NCI-H2171 (cell line): ENCODE data around the gene BACH2.

ENCODE experiments used
- DNase-seq: peaks from one replicate; lab custom pipeline; 2025; lab: John Stamatoyannopoulos, UW

The BACH2 gene

DNA sequence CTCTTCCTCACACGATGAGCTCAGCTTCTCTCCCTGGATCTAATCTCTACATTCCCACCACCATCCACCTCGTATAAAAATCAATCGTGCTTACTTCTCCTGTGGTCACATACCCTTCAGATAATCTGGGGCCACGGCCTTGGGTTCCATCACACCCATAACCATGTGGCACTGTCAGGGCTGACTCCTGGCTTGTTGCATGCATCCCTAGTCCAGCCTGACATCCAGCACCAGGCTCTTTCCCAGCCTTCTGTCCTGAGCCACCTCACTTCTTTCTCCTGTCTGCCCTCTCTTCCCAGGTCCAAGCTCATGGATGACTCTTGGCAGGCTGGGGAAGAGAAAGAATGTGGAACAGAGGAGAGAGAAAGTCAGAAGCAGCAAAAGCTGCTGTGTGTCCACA, 199.8 kb downstream of the BACH2 start:
- DNase-seq = no peak

DNA sequence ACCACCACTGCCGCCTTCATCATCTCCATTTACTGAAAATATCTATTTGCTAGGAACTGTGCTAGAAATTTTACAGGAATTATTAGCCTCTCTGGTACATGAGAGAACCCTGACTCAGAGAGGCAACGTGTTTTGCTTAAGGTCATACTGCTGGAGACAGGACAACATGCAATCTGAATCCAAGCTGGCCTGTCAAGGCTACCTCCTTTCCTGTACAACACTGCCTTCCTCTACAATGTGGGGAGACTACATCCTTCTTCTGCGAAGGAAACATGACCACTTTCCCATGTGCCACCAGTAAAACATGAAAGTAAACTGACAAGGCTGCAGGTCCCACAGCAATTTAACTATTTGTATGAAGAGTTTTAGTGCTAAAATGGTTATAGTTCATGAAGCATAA, 200.9 kb downstream of the BACH2 start:
- no peak for DNase-seq

DNA sequence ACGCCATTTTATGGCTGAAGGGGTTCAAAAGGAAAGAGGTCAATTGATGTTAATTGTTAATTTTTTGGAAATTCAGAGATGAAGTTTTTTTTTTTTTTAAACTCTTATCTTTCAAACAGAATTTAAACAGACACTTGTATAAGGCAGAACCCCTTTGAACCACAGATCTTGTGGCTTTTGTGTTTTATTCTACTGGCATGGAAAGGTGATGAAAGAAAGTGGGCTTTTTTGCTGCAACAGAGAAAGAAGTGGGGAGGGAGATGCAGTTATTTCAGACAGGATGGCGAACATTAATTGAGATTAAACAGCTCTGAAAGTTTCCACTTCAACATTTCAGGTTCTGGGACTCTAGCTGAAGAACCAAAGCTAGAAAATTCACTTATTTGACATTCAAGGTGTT, 201.5 kb downstream of the BACH2 start:
- DNase-seq = no peak

DNA sequence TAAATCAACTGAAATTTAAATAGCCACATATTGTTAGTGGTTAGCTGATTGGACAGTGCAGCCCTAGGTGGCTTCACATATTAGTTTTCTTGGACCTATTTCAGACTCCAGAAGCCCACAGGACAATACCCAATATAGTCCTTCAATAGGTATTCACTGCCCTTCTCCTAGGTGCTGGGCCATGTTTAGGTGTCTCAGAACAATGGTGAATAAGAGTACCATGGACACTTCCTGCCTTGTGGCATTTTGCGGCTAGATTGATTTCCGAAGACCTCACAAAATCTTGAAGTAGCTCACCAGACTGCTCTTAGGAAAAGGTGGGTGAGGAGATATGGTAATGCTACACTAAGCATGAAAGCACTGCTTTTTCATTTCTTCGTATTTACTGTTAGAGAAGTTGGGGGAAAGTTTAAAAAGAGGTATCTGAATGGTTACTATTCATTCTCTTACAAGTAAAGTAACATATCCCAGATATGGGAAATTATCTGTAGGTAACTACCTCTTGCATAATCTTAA, 203.0 kb downstream of the BACH2 start:
- no peak for DNase-seq

DNA sequence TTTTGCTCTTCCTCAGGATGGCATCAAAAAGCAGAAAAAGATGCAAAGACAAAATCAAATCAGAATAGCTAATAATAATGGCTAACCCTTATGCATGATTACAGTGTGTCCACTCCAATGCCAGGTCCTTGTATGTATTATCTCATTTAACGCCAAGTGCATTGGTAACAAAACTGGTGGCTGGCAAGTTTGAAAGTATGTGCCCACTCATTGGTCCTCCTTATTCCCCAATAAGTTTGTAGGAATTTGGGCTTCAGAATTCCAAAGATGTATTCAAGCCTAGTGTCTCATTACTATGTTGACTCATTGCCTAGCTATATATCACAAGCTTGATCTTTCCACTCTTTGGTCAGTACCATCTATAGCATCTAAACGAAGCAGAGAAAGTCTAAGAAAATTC, 205.8 kb downstream of the BACH2 start:
- DNase-seq = no peak

DNA sequence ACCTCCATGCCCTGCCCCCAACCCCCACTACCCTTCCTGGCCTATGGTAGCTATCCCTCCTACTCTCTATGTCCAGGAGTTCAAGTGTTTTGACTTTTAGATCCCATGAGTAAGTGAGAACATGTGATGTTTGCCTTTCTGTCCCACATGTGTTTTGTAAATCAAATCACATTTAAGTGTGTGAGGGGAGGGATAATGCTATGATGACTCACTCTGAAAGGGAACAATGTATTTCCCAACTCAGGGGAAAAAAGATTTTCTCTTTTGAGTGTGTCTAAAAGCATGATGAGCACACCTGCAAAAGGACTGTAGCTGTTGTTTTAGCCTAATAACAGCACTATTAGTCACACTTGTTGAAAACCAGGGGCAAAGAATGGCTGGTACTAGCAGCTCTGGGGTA, 208.6 kb downstream of the BACH2 start:
- no peak for DNase-seq

DNA sequence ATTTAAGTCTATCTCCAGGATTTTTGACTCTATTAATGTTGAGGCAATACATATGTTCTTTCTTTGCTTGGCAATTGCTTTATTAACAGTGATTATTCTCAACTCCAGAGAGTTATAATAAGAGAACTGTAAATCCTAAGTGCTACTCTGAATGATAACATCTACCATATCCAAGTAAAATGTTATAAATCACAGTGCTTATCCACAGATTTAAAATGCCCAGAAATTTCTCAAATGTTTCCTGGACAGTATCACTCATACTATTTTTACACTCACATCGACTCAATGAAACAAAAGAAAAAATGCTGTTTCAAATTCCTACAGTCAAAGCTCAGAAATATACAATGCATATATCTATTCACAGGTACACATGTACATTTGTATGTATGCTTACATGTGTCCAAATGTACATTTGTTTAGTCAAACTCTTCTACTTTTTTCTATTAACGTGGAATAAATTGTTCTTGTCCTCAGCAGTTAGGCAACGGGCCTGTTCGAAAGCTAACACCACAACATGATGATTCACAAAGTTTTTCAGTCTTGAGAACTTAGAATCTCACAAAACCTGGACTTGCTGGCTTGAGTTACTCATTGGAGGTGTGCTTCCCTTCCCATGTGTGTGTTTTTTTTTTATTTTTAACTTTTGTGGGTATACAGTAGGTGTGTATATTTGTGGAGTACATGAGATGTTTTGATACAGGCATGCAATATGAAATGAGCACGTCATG, 209.4 kb downstream of the BACH2 start:
- no peak for DNase-seq

DNA sequence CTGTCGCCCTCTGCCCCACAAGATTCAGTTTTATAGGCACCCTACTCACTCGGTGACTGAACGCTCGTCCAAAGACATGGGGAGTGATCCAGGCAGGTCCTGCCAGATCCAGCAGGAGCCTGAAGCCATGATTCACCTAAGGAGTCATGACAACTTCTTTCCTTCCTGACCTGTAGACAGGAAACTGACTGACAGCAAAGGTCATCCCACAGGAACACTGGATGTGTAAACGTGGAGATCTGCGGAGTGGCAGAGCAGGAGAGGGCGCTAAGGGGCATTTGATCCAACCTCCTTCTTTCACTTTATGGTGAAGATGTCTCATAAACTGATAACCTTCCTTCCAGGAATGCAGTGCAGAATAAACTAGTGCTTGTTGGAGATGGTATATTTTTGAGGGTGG, 210.1 kb downstream of the BACH2 start:
- DNase-seq = no peak

DNA sequence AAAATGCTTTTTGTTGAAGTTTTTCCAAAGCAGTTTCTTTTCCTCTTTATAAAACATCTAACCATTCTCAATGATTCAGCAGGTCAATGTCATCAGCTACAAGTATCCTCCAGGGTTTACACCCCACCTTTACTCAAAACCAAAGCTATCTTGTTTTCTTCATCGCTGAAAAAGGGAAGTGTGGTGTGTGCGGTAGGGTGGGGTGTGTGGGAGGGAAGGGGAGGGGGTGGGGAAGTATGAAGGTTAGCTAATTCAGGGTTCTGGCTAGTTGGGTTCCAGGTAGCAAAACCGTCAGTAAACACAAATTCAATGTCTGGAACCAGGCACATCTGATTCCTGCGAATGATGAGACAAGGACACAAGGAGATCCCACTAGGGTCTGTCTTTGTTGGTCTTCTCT, 212.8 kb downstream of the BACH2 start:
- DNase-seq = no peak

DNA sequence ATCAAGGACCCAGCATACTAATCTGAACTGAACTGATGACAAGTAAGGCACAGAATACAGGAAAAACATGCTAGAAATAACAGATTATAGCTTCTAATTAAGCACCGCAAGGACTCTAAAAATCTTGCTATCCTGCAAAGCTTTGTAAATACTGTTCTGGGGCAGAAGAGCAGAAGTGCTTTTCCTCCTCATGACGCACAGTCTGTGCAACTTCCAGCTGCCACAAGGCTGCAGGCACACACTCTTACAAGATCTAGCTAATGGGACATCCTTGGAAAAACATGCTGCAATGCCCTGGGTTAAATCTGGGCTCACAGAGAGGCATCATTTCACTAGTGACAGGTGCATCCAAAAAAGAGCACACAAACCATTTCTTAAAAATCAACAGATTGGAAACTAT, 213.8 kb downstream of the BACH2 start:
- no peak for DNase-seq

DNA sequence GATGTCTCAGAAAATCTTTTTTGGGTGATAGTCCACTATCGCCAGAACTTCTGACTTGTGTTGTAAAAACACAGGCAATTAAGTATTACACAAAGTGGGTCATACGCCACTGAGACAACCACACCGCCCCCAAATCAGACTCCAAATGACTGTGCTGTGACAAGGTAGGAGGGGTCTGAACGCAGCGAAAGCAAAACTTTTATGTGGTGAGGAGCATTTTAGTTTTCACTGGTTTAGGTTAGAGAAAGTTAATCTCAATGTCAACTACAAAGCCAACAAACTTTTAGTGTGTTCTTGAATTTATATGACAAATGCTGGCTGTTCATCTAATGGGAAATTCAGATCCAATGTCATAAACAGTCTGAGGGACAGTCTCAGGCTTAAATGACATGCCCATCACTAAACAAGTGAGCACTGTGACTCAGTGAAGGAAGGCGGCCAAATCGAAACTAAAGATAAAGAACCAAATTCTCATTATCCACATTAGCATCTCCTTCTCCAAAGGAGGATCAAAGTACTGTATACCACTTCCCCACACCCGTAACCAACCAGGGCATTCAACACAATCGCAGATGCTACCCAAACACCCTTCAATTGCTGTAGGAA, 215.7 kb downstream of the BACH2 start:
- no peak for DNase-seq

DNA sequence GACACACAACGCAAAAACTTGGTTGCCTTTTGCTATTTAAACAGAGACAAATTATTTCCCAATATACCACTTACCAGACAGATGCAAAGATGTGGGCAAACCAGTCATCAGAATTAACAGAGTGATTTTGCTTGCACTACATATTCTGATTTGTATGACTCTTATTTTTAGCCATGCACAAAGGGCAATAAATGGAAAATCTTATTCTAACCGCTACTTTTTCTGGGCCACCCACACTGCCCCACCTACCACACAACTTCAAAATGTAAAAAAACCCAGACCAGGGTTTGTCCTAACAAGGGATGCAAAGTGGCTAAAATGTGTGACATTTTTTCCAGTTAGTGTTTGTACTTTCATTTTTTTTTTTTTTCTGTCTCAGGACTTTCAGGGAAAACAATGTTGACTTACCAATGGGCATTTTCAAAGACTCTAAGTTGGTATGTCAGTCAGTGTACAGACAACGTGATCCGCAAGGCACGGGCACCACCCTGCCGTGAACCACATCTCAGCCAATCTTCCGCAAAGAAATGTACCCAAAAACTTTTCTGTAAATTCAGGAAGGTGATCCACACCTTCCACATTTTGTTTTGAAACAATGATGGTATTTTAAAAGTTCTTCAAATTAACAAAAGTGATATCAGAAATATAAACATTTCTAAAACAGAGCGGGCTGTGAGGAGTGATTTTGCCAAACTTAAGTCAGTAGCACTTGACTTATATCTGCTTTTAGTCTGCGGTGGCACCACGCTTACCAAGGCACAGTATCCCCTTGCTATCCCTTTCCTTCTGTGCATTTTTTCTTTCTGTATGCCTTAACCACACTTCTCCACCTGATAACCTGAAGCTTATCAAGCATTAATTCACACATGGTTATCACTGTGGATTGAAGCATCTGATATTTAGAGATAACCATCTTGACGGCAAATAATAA, 216.8 kb downstream of the BACH2 start:
- no peak for DNase-seq

DNA sequence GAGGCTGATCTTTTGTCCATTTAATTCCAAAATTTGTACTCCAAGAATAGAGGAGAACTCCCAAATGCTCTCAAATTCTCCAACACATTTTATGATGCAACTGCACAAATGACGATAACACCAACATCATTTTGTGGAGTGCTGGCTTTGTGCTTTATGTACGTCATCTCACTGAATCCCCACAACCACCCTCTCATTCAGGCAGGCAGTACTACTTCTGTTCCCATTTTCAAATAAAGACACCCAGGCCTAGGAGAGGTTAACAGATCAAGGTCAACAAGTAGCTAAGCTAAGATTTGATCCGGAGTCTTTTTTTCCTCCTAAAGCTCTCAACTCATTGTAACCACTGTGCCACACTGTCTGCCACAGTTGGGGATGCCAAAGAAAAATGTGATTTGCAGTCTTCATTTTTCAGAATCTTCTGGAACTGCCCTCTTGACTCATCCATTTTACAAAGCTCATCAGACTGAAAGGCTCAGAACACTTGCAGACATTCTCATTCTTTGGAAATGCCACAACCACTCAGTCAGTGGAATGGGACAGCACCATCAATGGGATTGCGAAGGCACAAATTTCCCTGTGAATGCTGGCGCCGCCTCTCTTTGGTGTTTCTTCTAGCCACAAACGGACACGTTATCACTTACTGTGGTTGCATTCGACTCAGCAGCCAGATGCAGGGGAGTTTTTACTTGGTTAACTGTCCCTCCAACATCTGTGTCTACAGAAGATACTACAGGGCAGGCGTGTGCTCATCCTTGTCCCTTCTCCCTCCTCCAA, 217.9 kb downstream of the BACH2 start:
- no peak for DNase-seq

DNA sequence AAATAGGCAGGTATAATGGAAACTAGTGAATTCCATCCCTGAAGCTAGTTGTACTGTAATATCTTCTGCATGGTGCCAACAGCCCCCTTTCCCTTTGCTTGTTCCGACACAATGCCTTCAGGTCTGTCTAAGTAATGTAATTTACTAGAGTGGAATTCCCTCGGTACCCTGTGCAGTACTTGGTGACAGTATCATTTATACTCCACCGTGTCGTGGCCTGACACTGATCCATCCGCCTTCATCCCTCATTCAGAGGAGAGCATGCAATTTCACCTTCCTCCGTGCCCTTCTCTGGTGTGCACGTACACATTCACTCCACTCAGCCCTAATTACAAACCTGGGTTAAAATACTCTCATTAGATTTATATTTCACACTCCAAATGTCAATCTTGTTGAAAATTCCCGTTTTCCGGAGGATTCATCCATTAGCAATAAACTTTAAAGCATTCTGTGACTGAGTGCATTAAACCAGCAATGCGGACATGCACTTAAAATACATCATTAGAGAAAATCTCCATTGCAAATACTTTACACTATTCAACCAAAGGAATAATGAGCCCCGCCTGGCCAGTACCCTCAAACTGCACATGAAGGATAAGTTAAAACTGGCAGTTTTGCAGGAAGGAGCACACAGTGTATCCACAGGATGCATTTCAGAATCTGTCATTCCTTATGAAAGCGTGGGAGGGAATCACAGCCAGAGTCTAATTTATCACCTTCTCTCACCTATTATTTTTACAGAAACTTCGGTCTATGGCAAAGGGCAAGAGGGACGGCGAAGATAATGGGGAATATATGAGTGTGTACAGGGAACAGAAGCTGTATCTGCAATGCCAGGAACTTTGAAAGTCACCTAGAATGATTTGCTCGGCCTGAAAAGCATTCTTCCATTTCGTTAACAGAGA, 219.9 kb downstream of the BACH2 start:
- DNase-seq = no peak

DNA sequence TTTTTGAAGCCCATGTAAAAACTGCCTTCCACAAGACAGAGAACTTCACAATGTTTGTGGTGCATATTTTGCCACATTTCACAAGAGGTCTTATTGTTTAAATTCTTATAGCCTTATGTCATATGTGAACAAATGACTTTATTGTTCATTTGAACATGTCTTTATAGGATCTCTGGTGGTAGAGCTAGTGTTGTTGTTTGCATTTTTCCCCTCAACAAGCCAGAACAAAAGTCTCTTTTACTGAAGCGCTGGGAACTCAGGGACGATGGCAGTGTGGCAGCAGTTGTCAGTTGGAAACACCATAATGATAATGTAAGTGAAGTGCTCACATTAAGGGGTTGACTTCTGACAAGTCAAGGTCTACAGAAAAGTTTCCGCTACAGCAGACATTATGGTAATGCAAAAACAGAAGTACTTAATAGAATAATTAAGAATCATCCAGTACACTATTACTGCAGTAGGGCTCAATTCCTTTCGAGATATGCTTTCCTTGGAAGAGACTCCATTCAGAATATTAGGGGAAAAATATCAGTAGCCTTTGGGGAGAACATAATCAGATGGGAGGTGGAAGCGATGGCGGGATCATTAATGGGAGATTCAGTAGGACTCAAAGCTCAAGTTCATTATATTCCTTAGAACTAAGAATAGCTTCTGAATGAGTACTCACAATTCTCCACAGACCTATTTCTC, 222.3 kb downstream of the BACH2 start:
- no peak for DNase-seq

DNA sequence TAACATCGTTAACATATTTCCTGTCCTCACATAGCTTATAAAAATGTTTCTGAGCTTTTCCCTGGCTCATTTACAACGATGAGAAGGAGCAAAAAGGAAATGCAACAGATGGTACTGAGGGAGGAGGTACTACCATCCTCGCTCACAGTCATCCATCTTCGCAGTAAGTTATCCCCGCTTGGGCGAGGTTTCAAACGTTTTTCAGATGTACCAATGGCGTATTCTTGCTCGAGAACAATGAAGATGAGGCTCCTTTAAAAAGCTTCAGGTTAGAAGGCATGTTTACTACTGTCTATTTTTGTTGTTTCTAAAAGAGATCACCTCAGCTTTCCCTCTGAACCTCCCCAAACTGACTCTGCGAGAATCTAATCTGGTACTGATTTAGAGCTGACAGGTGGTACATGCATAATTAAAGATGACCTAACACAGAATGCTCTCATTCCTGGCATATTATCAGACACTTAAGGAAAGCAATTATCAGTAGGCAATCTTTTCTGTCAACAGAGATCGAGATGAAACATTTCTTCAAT, 223.6 kb downstream of the BACH2 start:
- DNase-seq = peak; percentile 60

DNA sequence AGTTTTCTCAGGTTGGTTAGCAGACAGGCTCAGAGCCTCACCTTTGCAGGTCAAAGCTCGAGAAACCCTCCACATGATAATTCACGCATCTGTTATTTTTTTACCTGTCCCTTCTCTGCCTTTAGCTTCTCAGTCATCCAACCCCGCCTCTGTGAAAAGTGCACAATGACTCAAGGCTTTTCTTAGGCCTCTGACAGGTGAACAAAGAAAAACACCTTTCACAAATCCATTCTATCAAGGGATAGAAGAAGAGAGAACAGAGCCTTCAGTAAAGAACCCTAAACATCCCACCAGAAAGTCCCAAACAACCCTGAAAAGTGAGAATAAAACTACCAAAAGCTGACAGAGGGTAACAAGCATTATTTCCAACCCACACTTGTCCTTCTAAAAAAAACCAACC, 224.1 kb downstream of the BACH2 start:
- no peak for DNase-seq

DNA sequence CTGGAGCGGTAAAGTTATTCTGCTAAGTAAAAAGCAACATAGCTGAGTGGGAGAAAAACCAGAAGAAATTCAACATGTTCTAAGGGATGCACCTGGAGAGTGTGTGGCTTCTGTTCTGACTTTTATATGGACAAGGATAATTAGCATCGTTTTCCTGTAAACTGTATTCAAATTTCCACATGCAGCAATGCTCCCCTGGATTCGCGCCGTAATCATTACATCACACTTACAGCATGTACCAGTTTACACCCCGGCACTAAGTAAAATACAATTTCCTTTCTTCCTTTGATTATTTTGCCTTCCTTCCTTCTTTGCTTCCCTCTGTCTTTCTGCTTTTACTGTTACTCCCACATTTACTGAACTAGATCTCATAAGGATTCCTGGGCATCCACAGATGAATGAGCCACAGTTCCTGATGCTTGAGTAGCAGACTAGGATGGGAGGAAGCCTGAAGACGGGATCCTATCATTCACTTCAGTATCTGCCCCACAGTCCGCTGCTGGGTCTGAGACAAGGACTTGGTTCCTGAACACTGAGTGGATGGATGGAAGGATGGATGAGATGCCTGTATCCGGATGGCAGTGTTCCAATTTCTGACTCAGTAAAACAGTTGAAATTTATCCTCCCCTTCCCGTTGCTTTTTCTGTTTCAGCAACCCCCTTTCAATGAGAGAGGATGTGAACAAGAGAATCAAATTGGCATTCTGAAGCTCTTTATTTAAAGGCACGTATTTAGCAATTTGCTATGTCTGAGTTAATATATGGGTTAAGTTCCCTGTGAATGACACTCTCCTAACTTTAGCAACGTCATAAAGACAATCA, 227.7 kb downstream of the BACH2 start:
- DNase-seq = no peak

DNA sequence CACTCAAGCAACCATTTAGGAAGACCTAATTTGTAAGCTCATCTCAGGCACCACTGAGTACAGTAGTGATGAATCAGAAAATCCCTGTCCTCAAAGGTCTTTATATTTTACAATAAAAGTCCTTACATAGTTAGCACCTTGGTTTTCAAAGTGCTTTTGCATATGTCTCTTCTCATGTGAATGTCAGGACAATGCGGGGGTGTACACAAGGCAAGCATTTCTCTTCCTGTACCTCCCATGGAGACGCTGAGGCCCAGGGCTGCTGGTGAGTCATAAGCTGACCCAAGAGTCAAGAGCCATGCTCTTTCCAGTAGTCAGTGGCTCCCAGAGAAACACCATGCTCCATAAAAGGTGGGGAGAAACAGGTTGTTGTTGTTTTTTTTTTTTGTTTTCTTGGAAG, 228.4 kb downstream of the BACH2 start:
- DNase-seq = no peak
